ENCODE results near the gene KCNIP4. TPM values are rescaled to one million over a fixed set of nuclear protein-coding genes. Genes with fewer than 3 reads are reported as not detected.

The KCNIP4 gene
- total RNA-seq, 4 donors from 2014 or later, result not detected

GRCh38 chr4:20868108-20868507 is 1080.5 kb downstream of the KCNIP4 start:
- no peaks in the 10 kb centered on the region for H3K27me3 ChIP-seq
- H3K4me1 ChIP-seq, result no peaks in the 10 kb centered on the region
- H3K9me3 ChIP-seq, result no peaks in the 10 kb centered on the region
- no peak for DNase-seq (ENCODE audit: low spot score in 2 of 2)
- no peak overlapping the region for H3K27ac ChIP-seq
- WGBS, 2 donors, result 0% methylated on average over 1 of the region's 1 CpG
- no peak overlapping the region for H3K4me3 ChIP-seq
- no peaks in the 10 kb centered on the region for H3K36me3 ChIP-seq
- TF ChIP-seq CTCF (IDR thresholded peaks at IDR 0.05) (no peak), EP300 (IDR thresholded peaks at IDR 0.05) (no peak), POLR2A (IDR thresholded peaks at IDR 0.05) (no peak)

GRCh38 chr4:20860878-20861277 is 1087.7 kb downstream of the KCNIP4 start:
- H3K4me3 ChIP-seq, result no peak overlapping the region
- H3K27ac ChIP-seq, result no peak overlapping the region
- no peaks in the 10 kb centered on the region for H3K36me3 ChIP-seq
- TF ChIP-seq CTCF (IDR thresholded peaks at IDR 0.05) (no peak), EP300 (IDR thresholded peaks at IDR 0.05) (no peak), POLR2A (IDR thresholded peaks at IDR 0.05) (no peak)
- 49 to 66% methylated on average over 3 of the region's 3 CpGs for WGBS, 2 donors
- H3K27me3 ChIP-seq, result no peaks in the 10 kb centered on the region
- peaks cover 0 to 3% (median 0%) of the 10 kb centered on the region in 4 donors for H3K9me3 ChIP-seq
- H3K4me1 ChIP-seq, result no peaks in the 10 kb centered on the region
- no peak for DNase-seq (ENCODE audit: low spot score in 2 of 2)

- no peak for TF ChIP-seq CTCF (IDR thresholded peaks at IDR 0.05)
- no peak for TF ChIP-seq EP300 (IDR thresholded peaks at IDR 0.05)
- TF ChIP-seq POLR2A (IDR thresholded peaks at IDR 0.05), result no peak
- Histone ChIP-seq H3K27ac (no peak overlapping the region), H3K36me3 (no peaks in the 10 kb centered on the region), H3K4me3 (no peak overlapping the region), H3K9me3 (peaks cover 0 to 3% (median 0%) of the 10 kb centered on the region in 4 donors), H3K27me3 (no peaks in the 10 kb centered on the region), H3K4me1 (no peaks in the 10 kb centered on the region)
- WGBS, 2 donors, result 59 to 64% methylated on average over 8 of the region's 8 CpGs
- DNase-seq (ENCODE audit: low spot score in 2 of 2), result no peak
Observed at GRCh38 chr4:20859097-20859781, 1089.3 kb downstream of the KCNIP4 start.

GRCh38 chr4:20857081-20857480 is 1091.5 kb downstream of the KCNIP4 start:
- no peak for DNase-seq (ENCODE audit: low spot score in 2 of 2)
- Histone ChIP-seq H3K36me3 (no peaks in the 10 kb centered on the region), H3K4me1 (no peaks in the 10 kb centered on the region), H3K4me3 (no peak overlapping the region), H3K27ac (no peak overlapping the region), H3K27me3 (no peaks in the 10 kb centered on the region), H3K9me3 (peaks cover 0 to 12% (median 0%) of the 10 kb centered on the region in 4 donors)
- WGBS, 2 donors, result 85 to 90% methylated on average over 5 of the region's 5 CpGs
- TF ChIP-seq CTCF (IDR thresholded peaks at IDR 0.05) (no peak), EP300 (IDR thresholded peaks at IDR 0.05) (no peak), POLR2A (IDR thresholded peaks at IDR 0.05) (no peak)

GRCh38 chr4:20847124-20847747 is 1101.3 kb downstream of the KCNIP4 start:
- 37 to 45% methylated on average over 2 of the region's 2 CpGs for WGBS, 2 donors
- H3K9me3 ChIP-seq, result peaks cover 0 to 3% (median 0%) of the 10 kb centered on the region in 4 donors

More at GRCh38 chr4:20847124-20847747, 1101.3 kb downstream of the KCNIP4 start:
- Histone ChIP-seq H3K36me3 (no peaks in the 10 kb centered on the region), H3K4me3 (no peak overlapping the region), H3K27ac (no peak overlapping the region), H3K4me1 (no peaks in the 10 kb centered on the region), H3K27me3 (no peaks in the 10 kb centered on the region)
- TF ChIP-seq POLR2A (IDR thresholded peaks at IDR 0.05), result no peak
- TF ChIP-seq CTCF (IDR thresholded peaks at IDR 0.05), result no peak
- TF ChIP-seq EP300 (IDR thresholded peaks at IDR 0.05), result no peak
- DNase-seq (ENCODE audit: low spot score in 2 of 2), result no peak

All from tibial nerve (tissue), 4 donors.